Fibroblast of lung (primary cell): ENCODE data around the gene ATXN7L1.

Experiments used
- CTCF ChIP-seq, 2 donors: IDR thresholded peaks in 1 of 2; conservative IDR thresholded peaks in 1 of 2; 1 replicate in 1 of 2; 2 replicates in 1 of 2; pipeline ENCODE4 v1.5.1; 2011 to 2012; ENCODE audit warnings: low read length in 2 of 2, control low read depth in 1 of 2, inconsistent platforms in 1 of 2, low read depth in 1 of 2, mild to moderate bottlenecking in 1 of 2
- EZH2 ChIP-seq: IDR thresholded peaks from 2 replicates; pipeline ENCODE4 v1.5.1; 2012; ENCODE audit warnings: low read length, control low read depth, mild to moderate bottlenecking; ENCODE audit errors: missing control alignments

- no peak for TF ChIP-seq CTCF (conservative IDR thresholded peaks at IDR 0.05 in 1 of 2, IDR thresholded peaks at IDR 0.05 in 1 of 2; ENCODE audit: low read depth in 1 of 2, low read length in 2 of 2)
- no peak for TF ChIP-seq EZH2
Observed at GRCh38 chr7:105621617-105622016, 254.8 kb downstream of the ATXN7L1 start.
